Astrocyte (in vitro differentiated cells and primary cell): Measurements from ENCODE around the gene MOV10. TPM values are rescaled to one million over a fixed set of nuclear protein-coding genes. Genes with fewer than 3 reads are reported as not detected.

Experiments used
- DNase-seq: peaks from one replicate; pipeline ENCODE4 v3.0.0-alpha.2; 2010; ENCODE audit warnings: low read depth
- FAIRE-seq: peaks from 2 replicates; lab custom pipeline; 2011; peaks lifted over from hg19 to GRCh38; lab: Jason Lieb, UNC
- H2AFZ ChIP-seq: 2 replicates; pipeline ENCODE4 v1.6.0; 2012; ENCODE audit warnings: low read depth, low read length, inconsistent platforms
- H3K27ac ChIP-seq: 2 replicates; pipeline ENCODE4 v1.5.1; 2011; ENCODE audit warnings: low read depth, low read length, inconsistent platforms
- H3K27me3 ChIP-seq: 2 replicates; pipeline ENCODE4 v1.6.0; 2011; ENCODE audit warnings: low read length, inconsistent platforms; ENCODE audit not compliant: insufficient read depth
- H3K36me3 ChIP-seq: 2 replicates; pipeline ENCODE4 v1.5.1; 2011; ENCODE audit warnings: low read length, inconsistent platforms; ENCODE audit not compliant: insufficient read depth
- H3K4me1 ChIP-seq: 2 replicates; pipeline ENCODE4 v1.5.1; 2011; ENCODE audit warnings: low read length, inconsistent platforms; ENCODE audit not compliant: insufficient read depth
- H3K4me2 ChIP-seq: 2 replicates; pipeline ENCODE4 v1.6.0; 2012; ENCODE audit warnings: low read length, inconsistent platforms
- H3K4me3 ChIP-seq: 2 replicates; pipeline ENCODE4 v1.5.1; 2011; ENCODE audit warnings: low read depth, mild to moderate bottlenecking, low read length, inconsistent platforms; ENCODE audit not compliant: insufficient read depth
- H3K79me2 ChIP-seq: 2 replicates; pipeline ENCODE4 v1.6.0; 2012; ENCODE audit warnings: mild to moderate bottlenecking, low read length, inconsistent platforms; ENCODE audit not compliant: insufficient read depth
- H3K9ac ChIP-seq: 2 replicates; pipeline ENCODE4 v1.6.0; 2012; ENCODE audit warnings: mild to moderate bottlenecking, low read length, inconsistent platforms
- H3K9me3 ChIP-seq: 2 replicates; pipeline ENCODE4 v1.5.1; 2012; ENCODE audit warnings: low read depth, mild to moderate bottlenecking, low read length, inconsistent platforms; ENCODE audit not compliant: insufficient read depth
- H4K20me1 ChIP-seq: 2 replicates; pipeline ENCODE4 v1.6.0; 2012; ENCODE audit warnings: low read length, inconsistent platforms; ENCODE audit not compliant: insufficient read depth
- H3K27ac Mint-ChIP-seq: one replicate; pipeline ENCODE4 v1.8.0; 2021; ENCODE audit warnings: mild to moderate bottlenecking, mixed read lengths; ENCODE audit not compliant: unreplicated experiment
- H3K27me3 Mint-ChIP-seq: one replicate; pipeline ENCODE4 v1.8.0; 2021; ENCODE audit warnings: low read depth, mixed read lengths; ENCODE audit not compliant: unreplicated experiment
- H3K36me3 Mint-ChIP-seq: one replicate; pipeline ENCODE4 v1.8.0; 2021; ENCODE audit warnings: low read depth, mixed read lengths; ENCODE audit not compliant: unreplicated experiment
- H3K4me1 Mint-ChIP-seq: one replicate; pipeline ENCODE4 v1.8.0; 2021; ENCODE audit warnings: low read depth, mixed read lengths; ENCODE audit not compliant: unreplicated experiment
- H3K4me3 Mint-ChIP-seq: one replicate; pipeline ENCODE4 v1.8.0; 2021; ENCODE audit warnings: mild to moderate bottlenecking, moderate library complexity, mixed read lengths; ENCODE audit not compliant: unreplicated experiment
- H3K9me3 Mint-ChIP-seq: one replicate; pipeline ENCODE4 v1.8.0; 2021; ENCODE audit warnings: mild to moderate bottlenecking, mixed read lengths; ENCODE audit not compliant: unreplicated experiment
- CTCF ChIP-seq: IDR thresholded peaks from 2 replicates; pipeline ENCODE4 v1.5.1; 2011; ENCODE audit warnings: low read depth, mild to moderate bottlenecking, inconsistent platforms, low read length, moderate library complexity; ENCODE audit not compliant: insufficient read depth
- EZH2 ChIP-seq: IDR thresholded peaks from 2 replicates; pipeline ENCODE4 v1.6.1; 2012; ENCODE audit warnings: mild to moderate bottlenecking, low read length, inconsistent platforms; ENCODE audit not compliant: insufficient read depth
- total RNA-seq: library from RNA; stranded (reverse); gene quantifications from 2 replicates; pipeline ENCODE4 v1.2.1, GENCODE V29; 2021

MOV10 gene
- total RNA-seq, 1 donor from 2014 or later = 121 TPM

- no peaks in the 10 kb centered on the region for H3K36me3 ChIP-seq
- peak overlapping the region; percentile 59 for H3K9ac ChIP-seq
- peak overlapping the region; percentile 79 for H2AFZ ChIP-seq
- H4K20me1 ChIP-seq = no peaks in the 10 kb centered on the region
- Mint-ChIP-seq H3K4me1 (peaks cover 11% of the 10 kb centered on the region), H3K27me3 (peaks cover 21% of the 10 kb centered on the region), H3K4me3 (peak overlapping the region; percentile 86), H3K9me3 (no peaks in the 10 kb centered on the region), H3K27ac (peak overlapping the region; percentile 72), H3K36me3 (peaks cover 5% of the 10 kb centered on the region)
- peak; percentile 67 for DNase-seq
- no peaks in the 10 kb centered on the region for H3K79me2 ChIP-seq
- H3K4me2 ChIP-seq = peak overlapping the region; percentile 90
- peaks cover 26% of the 10 kb centered on the region for H3K4me1 ChIP-seq
- H3K9me3 ChIP-seq = no peaks in the 10 kb centered on the region
- no peak for FAIRE-seq
- peaks cover 5% of the 10 kb centered on the region for H3K27me3 ChIP-seq
- no peak overlapping the region for H3K27ac ChIP-seq
- peak overlapping the region; percentile 59 for H3K4me3 ChIP-seq
- TF ChIP-seq EZH2 (no peak), CTCF (peak; percentile 98)
Measured at GRCh38 chr1:112716133-112716720, 41.8 kb downstream of the MOV10 start.

GRCh38 chr1:112717263-112717873, 42.9 kb downstream of the MOV10 start:
- no peaks in the 10 kb centered on the region for H3K9me3 ChIP-seq
- Mint-ChIP-seq H3K4me1 (peaks cover 13% of the 10 kb centered on the region), H3K27me3 (peaks cover 18% of the 10 kb centered on the region), H3K27ac (no peak overlapping the region), H3K36me3 (peaks cover 2% of the 10 kb centered on the region), H3K4me3 (peak overlapping the region; percentile 14), H3K9me3 (no peaks in the 10 kb centered on the region)
- FAIRE-seq (no peak), DNase-seq (no peak)
- H3K36me3 ChIP-seq = no peaks in the 10 kb centered on the region
- H3K9ac ChIP-seq = no peak overlapping the region
- H3K4me1 ChIP-seq = peaks cover 26% of the 10 kb centered on the region
- no peak overlapping the region for H3K4me2 ChIP-seq
- H3K27ac ChIP-seq = no peak overlapping the region
- H3K27me3 ChIP-seq = peaks cover 4% of the 10 kb centered on the region
- no peak for TF ChIP-seq EZH2
- H3K79me2 ChIP-seq = no peaks in the 10 kb centered on the region
- no peak overlapping the region for H2AFZ ChIP-seq
- H4K20me1 ChIP-seq = no peaks in the 10 kb centered on the region
- no peak overlapping the region for H3K4me3 ChIP-seq

GRCh38 chr1:112718691-112719418, 44.4 kb downstream of the MOV10 start:
- peaks cover 4% of the 10 kb centered on the region for H3K27me3 ChIP-seq
- Mint-ChIP-seq H3K4me3 (no peak overlapping the region), H3K36me3 (no peaks in the 10 kb centered on the region), H3K27me3 (peaks cover 16% of the 10 kb centered on the region), H3K4me1 (peaks cover 21% of the 10 kb centered on the region), H3K27ac (no peak overlapping the region), H3K9me3 (no peaks in the 10 kb centered on the region)
- H3K79me2 ChIP-seq = no peaks in the 10 kb centered on the region
- no peaks in the 10 kb centered on the region for H3K9me3 ChIP-seq
- FAIRE-seq (no peak), DNase-seq (no peak)
- H4K20me1 ChIP-seq = no peaks in the 10 kb centered on the region
- peak overlapping the region; percentile 78 for H3K4me2 ChIP-seq
- no peaks in the 10 kb centered on the region for H3K36me3 ChIP-seq
- TF ChIP-seq EZH2 (no peak), CTCF (peak; percentile 64)
- H3K4me3 ChIP-seq = no peak overlapping the region
- H2AFZ ChIP-seq = peak overlapping the region; percentile 22
- no peak overlapping the region for H3K27ac ChIP-seq
- H3K4me1 ChIP-seq = peaks cover 36% of the 10 kb centered on the region
- no peak overlapping the region for H3K9ac ChIP-seq
